Thyroid gland (tissue), 4 donors: Measurements from ENCODE around the gene TMEM167A.

Experiments
- POLR2A ChIP-seq, 2 donors: fragments of 450-650 bp; IDR thresholded peaks; one replicate each; pipeline ENCODE4 v1.6.1; 2017; ENCODE audit warnings: antibody characterized with exemption in 2 of 2, mild to moderate bottlenecking in 2 of 2, moderate library complexity in 1 of 2
- TF ChIP-seq, protein P1 (sequence below), 6 experiments: fragments of 200-600 bp in 3 of 6; fragments of 450-650 bp in 3 of 6; sonication (generic) in 3 of 6; IDR thresholded peaks; one replicate each; pipeline ENCODE4 v1.5.1; 2016 to 2019; ENCODE audit warnings: antibody characterized with exemption in 6 of 6, mild to moderate bottlenecking in 2 of 6, inconsistent platforms in 1 of 6, moderate library complexity in 1 of 6

DNA sequence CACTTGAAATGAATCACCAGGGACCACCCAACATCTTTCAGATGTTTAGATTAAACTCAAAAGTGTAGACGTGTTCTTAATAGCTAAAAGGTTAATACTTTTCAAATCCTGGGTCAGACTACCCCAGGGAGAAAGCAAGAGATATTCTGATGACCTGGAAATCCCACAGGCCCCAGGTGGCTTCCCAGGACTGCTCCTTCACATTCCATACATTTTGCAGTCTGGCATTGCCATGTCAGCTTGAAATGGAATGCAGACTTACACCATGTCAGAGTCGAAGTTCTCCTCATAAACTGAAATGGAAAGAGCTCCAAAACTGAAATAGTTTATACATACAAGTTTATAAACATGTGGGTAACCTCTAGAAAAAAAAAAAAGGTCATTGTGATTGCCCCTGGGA is 61.5 kb downstream of the TMEM167A start:
- TF ChIP-seq, protein P1, sequence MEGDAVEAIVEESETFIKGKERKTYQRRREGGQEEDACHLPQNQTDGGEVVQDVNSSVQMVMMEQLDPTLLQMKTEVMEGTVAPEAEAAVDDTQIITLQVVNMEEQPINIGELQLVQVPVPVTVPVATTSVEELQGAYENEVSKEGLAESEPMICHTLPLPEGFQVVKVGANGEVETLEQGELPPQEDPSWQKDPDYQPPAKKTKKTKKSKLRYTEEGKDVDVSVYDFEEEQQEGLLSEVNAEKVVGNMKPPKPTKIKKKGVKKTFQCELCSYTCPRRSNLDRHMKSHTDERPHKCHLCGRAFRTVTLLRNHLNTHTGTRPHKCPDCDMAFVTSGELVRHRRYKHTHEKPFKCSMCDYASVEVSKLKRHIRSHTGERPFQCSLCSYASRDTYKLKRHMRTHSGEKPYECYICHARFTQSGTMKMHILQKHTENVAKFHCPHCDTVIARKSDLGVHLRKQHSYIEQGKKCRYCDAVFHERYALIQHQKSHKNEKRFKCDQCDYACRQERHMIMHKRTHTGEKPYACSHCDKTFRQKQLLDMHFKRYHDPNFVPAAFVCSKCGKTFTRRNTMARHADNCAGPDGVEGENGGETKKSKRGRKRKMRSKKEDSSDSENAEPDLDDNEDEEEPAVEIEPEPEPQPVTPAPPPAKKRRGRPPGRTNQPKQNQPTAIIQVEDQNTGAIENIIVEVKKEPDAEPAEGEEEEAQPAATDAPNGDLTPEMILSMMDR (IDR thresholded peaks at IDR 0.05): no peak
- TF ChIP-seq POLR2A (IDR thresholded peaks at IDR 0.05): no peak
